Measurements from ENCODE around the gene KCNC3. TPM values are rescaled to one million over a fixed set of nuclear protein-coding genes. Genes with fewer than 3 reads are reported as not detected.

The KCNC3 gene
- total RNA-seq, 2 experiments from 2014 or later = 7.4 to 23.4 TPM

DNA sequence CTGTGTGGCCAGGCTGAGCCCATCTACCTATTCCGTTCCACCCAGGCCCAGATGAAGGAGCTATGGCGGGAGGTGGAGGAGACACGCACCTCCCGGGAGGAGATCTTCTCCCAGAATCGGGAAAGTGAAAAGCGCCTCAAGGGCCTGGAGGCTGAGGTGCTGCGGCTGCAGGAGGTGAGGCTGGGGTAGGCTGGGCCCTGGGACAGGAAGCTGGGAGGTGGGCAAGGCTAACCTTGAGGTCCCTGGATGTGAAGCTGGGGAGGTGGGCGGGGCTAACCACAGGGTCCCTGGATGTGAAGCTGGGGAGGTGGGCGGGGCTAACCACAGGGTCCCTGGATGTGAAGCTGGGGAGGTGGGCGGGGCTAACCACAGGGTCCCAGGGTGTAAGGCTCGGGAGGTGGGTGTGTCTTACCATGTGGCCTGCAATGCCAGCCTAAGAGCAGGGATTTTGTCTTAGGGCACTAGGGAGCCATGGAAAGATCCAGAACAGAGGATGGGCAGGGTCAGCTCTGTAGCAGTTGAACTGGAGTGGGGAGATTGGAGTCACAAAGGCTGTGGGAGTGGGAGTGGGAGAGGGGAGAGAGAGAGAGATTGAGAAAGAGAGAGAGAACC is 36.9 kb downstream of the KCNC3 start:
- Histone ChIP-seq H3K9me2 (ENCODE audit: insufficient read depth, low read length) (no peaks in the 10 kb centered on the region), H3K27ac (ENCODE audit: low read depth, low read length, poor library complexity, severe bottlenecking) (no peak overlapping the region), H3K36me3 (ENCODE audit: insufficient read depth, low read length) (no peaks in the 10 kb centered on the region), H3K4me1 (ENCODE audit: insufficient read depth, low read length, poor library complexity, severe bottlenecking) (no peaks in the 10 kb centered on the region), H3K4me3 (ENCODE audit: low read depth, low read length, poor library complexity, severe bottlenecking) (no peak overlapping the region), H2AFZ (ENCODE audit: low read length) (no peak overlapping the region), H3K4me2 (ENCODE audit: low read length) (no peak overlapping the region), H3K9me3 (ENCODE audit: low read length) (no peaks in the 10 kb centered on the region), H3K79me2 (ENCODE audit: insufficient read depth, low read depth, low read length) (no peaks in the 10 kb centered on the region), H4K20me1 (ENCODE audit: insufficient read depth, low read length) (no peaks in the 10 kb centered on the region)
- POLR2A ChIA-PET = no interaction called here
- no peak for DNase-seq (ENCODE audit: low spot score)
- CTCF ChIA-PET (ENCODE audit: unreplicated experiment) = no interaction called here
- TF ChIP-seq, protein P1, sequence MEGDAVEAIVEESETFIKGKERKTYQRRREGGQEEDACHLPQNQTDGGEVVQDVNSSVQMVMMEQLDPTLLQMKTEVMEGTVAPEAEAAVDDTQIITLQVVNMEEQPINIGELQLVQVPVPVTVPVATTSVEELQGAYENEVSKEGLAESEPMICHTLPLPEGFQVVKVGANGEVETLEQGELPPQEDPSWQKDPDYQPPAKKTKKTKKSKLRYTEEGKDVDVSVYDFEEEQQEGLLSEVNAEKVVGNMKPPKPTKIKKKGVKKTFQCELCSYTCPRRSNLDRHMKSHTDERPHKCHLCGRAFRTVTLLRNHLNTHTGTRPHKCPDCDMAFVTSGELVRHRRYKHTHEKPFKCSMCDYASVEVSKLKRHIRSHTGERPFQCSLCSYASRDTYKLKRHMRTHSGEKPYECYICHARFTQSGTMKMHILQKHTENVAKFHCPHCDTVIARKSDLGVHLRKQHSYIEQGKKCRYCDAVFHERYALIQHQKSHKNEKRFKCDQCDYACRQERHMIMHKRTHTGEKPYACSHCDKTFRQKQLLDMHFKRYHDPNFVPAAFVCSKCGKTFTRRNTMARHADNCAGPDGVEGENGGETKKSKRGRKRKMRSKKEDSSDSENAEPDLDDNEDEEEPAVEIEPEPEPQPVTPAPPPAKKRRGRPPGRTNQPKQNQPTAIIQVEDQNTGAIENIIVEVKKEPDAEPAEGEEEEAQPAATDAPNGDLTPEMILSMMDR (conservative IDR thresholded peaks at IDR 0.05; ENCODE audit: low read length) = no peak
- no peak for TF ChIP-seq EZH2phosphoT487 (IDR thresholded peaks at IDR 0.05; ENCODE audit: borderline replicate concordance, low read depth, low read length)
- intact Hi-C loops (cut with micrococcal nuclease; ENCODE audit: unreplicated experiment) = no loop called here
- no TSS peak for BruUV-seq (replicated peaks)

DNA sequence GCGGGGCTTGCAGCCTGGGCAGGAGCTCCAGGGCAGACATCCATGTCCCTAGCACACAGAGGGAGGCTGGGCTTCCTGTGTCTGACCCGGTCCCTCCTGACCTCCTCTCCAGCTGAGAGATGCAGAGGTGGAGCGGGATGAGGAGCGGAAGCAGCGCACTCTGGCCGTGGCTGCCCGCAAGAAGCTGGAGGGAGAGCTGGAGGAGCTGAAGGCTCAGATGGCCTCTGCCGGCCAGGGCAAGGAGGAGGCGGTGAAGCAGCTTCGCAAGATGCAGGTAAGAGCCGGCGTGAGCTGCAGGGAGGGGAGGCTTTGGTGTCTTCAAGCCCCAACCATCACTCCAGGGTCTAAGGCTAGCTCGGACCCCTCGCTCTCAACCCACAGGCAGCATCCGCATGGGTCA is 38.4 kb downstream of the KCNC3 start:
- peaks cover 2% of the 10 kb centered on the region for H3K9me3 ChIP-seq (ENCODE audit: low read length)
- TF ChIP-seq, protein P1 (conservative IDR thresholded peaks at IDR 0.05; ENCODE audit: low read length) = no peak
- TF ChIP-seq EZH2phosphoT487 (IDR thresholded peaks at IDR 0.05; ENCODE audit: borderline replicate concordance, low read depth, low read length) = no peak
- H4K20me1 ChIP-seq (ENCODE audit: insufficient read depth, low read length) = no peaks in the 10 kb centered on the region
- no peak overlapping the region for H3K4me2 ChIP-seq (ENCODE audit: low read length)
- no peak overlapping the region for H2AFZ ChIP-seq (ENCODE audit: low read length)
- BruUV-seq (replicated peaks) = no TSS peak
- no peaks in the 10 kb centered on the region for H3K79me2 ChIP-seq (ENCODE audit: insufficient read depth, low read depth, low read length)
- ChIA-PET POLR2A (no interaction called here), CTCF (ENCODE audit: unreplicated experiment) (no interaction called here)
- H3K9me2 ChIP-seq (ENCODE audit: insufficient read depth, low read length) = no peaks in the 10 kb centered on the region
- no peak overlapping the region for H3K27ac ChIP-seq (ENCODE audit: low read depth, low read length, poor library complexity, severe bottlenecking)
- DNase-seq (ENCODE audit: low spot score) = no peak
- intact Hi-C loops (cut with micrococcal nuclease; ENCODE audit: unreplicated experiment) = no loop called here
- H3K36me3 ChIP-seq (ENCODE audit: insufficient read depth, low read length) = no peaks in the 10 kb centered on the region
- H3K4me1 ChIP-seq (ENCODE audit: insufficient read depth, low read length, poor library complexity, severe bottlenecking) = no peaks in the 10 kb centered on the region
- no peak overlapping the region for H3K4me3 ChIP-seq (ENCODE audit: low read depth, low read length, poor library complexity, severe bottlenecking)

DNA sequence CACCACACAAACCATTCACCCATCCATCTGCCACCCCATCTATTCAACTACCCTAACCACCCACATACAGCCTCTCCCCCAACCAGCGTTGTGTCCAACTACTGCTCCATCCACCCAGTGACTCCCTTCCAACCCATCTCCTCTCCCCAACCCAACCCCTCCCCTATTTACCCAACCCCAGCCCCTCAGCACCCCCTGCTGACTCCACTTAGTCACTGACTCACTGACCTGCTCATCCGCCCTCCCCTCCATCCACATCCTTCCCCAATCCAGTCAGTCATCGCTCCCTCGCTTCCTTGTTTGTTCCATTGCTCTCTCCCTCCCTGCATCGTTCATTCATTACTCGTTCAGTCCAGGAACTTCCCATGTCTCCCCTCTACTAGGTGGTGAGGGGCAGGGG is 39.2 kb downstream of the KCNC3 start:
- Histone ChIP-seq H3K36me3 (ENCODE audit: insufficient read depth, low read length) (no peaks in the 10 kb centered on the region), H3K9me3 (ENCODE audit: low read length) (peaks cover 10% of the 10 kb centered on the region), H3K79me2 (ENCODE audit: insufficient read depth, low read depth, low read length) (no peaks in the 10 kb centered on the region), H4K20me1 (ENCODE audit: insufficient read depth, low read length) (no peaks in the 10 kb centered on the region), H3K9me2 (ENCODE audit: insufficient read depth, low read length) (no peaks in the 10 kb centered on the region), H3K4me3 (ENCODE audit: low read depth, low read length, poor library complexity, severe bottlenecking) (no peak overlapping the region), H3K27ac (ENCODE audit: low read depth, low read length, poor library complexity, severe bottlenecking) (no peak overlapping the region), H3K4me1 (ENCODE audit: insufficient read depth, low read length, poor library complexity, severe bottlenecking) (no peaks in the 10 kb centered on the region), H2AFZ (ENCODE audit: low read length) (no peak overlapping the region), H3K4me2 (ENCODE audit: low read length) (no peak overlapping the region)
- intact Hi-C loops (cut with micrococcal nuclease; ENCODE audit: unreplicated experiment) = no loop called here
- ChIA-PET POLR2A (no interaction called here), CTCF (ENCODE audit: unreplicated experiment) (no interaction called here)
- BruUV-seq (replicated peaks) = no TSS peak
- TF ChIP-seq EZH2phosphoT487 (IDR thresholded peaks at IDR 0.05; ENCODE audit: borderline replicate concordance, low read depth, low read length) = no peak
- TF ChIP-seq, protein P1 (conservative IDR thresholded peaks at IDR 0.05; ENCODE audit: low read length) = no peak
- DNase-seq (ENCODE audit: low spot score) = no peak
